ENCODE measurements around the gene FSCN2. TPM values are rescaled to one million over a fixed set of nuclear protein-coding genes. Genes with fewer than 3 reads are reported as not detected.

Gene FSCN2
- total and polyA plus RNA-seq, 10 of the 15 experiments (the other 5 are each of a cell fraction or from before 2014, with no cell fraction given), result 0.12 to 2.1 (median 0.65) TPM; not detected in 3

DNA sequence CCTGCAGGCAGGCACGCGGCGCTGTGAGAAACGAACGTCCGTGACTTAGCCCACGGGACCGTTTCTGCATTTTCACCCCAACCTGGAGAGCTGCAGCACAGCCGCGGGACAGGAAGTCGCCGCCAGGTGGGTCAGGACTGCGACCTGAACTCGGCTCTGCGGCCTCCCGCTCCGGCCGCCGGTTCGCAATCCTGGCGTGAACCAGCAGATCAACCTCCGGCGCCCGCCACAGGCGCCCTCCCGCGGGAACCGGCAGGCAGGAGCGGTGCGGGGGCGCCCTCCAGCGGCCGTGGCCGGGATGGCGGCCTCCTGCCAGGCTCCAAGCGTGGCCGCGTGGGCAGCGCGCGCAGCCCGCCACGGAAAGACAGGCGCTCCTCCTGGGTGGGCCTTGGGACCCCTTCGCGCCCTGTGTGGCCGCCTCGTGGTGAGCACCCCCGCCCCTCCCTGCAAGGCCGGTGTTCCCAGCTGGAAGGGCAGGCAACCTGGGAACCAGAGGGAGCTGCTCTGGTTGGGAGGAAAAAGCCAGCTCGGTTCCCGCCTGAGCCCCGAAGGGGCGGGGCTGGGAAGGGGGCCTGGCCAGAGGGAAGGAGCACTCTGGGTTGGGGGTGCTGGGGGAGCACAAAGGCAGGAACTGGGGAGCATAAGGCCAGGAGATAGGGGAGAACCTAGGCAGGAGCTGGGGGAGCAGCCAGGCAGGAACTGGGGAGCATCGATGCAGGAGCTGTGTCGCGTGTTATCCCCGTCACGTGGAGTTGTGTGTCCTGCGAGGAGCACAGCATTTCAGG is 43.8 kb upstream of the FSCN2 start (continued):
- TF ChIP-seq, protein P1, sequence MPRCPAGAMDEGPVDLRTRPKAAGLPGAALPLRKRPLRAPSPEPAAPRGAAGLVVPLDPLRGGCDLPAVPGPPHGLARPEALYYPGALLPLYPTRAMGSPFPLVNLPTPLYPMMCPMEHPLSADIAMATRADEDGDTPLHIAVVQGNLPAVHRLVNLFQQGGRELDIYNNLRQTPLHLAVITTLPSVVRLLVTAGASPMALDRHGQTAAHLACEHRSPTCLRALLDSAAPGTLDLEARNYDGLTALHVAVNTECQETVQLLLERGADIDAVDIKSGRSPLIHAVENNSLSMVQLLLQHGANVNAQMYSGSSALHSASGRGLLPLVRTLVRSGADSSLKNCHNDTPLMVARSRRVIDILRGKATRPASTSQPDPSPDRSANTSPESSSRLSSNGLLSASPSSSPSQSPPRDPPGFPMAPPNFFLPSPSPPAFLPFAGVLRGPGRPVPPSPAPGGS (IDR thresholded peaks at IDR 0.05; ENCODE audit: borderline replicate concordance, insufficient read depth, low read depth, low read length, poor library complexity, severe bottlenecking), result no peak
- TF ChIP-seq LARP7 (IDR thresholded peaks at IDR 0.05) (peak; percentile 79; the same call in 1 of the 2 replicates), SMARCA5 (IDR thresholded peaks at IDR 0.05) (peak; percentile 88), ATF7 (IDR thresholded peaks at IDR 0.05; ENCODE audit: low read depth) (no peak), BHLHE40 (IDR thresholded peaks at IDR 0.05; ENCODE audit: borderline replicate concordance in 1 of 2, low read depth in 2 of 2, low read length in 1 of 2) (peak; percentile 71 to 79; a peak in 3 of 4 replicates), CBX3 (IDR thresholded peaks at IDR 0.05; ENCODE audit: borderline replicate concordance, low read depth) (no peak), SP1 (IDR thresholded peaks at IDR 0.05; ENCODE audit: low read depth, low read length) (peak; percentile 18), DPF2 (IDR thresholded peaks at IDR 0.05) (peak; percentile 73; the same call in 1 of the 2 replicates), SUPT20H (IDR thresholded peaks at IDR 0.05; ENCODE audit: borderline replicate concordance, control insufficient read depth, low read depth, low read length) (no peak)
- TF ChIP-seq, protein P2, sequence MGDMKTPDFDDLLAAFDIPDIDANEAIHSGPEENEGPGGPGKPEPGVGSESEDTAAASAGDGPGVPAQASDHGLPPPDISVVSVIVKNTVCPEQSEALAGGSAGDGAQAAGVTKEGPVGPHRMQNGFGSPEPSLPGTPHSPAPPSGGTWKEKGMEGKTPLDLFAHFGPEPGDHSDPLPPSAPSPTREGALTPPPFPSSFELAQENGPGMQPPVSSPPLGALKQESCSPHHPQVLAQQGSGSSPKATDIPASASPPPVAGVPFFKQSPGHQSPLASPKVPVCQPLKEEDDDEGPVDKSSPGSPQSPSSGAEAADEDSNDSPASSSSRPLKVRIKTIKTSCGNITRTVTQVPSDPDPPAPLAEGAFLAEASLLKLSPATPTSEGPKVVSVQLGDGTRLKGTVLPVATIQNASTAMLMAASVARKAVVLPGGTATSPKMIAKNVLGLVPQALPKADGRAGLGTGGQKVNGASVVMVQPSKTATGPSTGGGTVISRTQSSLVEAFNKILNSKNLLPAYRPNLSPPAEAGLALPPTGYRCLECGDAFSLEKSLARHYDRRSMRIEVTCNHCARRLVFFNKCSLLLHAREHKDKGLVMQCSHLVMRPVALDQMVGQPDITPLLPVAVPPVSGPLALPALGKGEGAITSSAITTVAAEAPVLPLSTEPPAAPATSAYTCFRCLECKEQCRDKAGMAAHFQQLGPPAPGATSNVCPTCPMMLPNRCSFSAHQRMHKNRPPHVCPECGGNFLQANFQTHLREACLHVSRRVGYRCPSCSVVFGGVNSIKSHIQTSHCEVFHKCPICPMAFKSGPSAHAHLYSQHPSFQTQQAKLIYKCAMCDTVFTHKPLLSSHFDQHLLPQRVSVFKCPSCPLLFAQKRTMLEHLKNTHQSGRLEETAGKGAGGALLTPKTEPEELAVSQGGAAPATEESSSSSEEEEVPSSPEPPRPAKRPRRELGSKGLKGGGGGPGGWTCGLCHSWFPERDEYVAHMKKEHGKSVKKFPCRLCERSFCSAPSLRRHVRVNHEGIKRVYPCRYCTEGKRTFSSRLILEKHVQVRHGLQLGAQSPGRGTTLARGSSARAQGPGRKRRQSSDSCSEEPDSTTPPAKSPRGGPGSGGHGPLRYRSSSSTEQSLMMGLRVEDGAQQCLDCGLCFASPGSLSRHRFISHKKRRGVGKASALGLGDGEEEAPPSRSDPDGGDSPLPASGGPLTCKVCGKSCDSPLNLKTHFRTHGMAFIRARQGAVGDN (IDR thresholded peaks at IDR 0.05), result no peak; the same call in 1 of the 2 replicates
- TF ChIP-seq, protein P3, sequence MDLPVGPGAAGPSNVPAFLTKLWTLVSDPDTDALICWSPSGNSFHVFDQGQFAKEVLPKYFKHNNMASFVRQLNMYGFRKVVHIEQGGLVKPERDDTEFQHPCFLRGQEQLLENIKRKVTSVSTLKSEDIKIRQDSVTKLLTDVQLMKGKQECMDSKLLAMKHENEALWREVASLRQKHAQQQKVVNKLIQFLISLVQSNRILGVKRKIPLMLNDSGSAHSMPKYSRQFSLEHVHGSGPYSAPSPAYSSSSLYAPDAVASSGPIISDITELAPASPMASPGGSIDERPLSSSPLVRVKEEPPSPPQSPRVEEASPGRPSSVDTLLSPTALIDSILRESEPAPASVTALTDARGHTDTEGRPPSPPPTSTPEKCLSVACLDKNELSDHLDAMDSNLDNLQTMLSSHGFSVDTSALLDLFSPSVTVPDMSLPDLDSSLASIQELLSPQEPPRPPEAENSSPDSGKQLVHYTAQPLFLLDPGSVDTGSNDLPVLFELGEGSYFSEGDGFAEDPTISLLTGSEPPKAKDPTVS (IDR thresholded peaks at IDR 0.05; ENCODE audit: low read depth, low read length), result no peak
- TF ChIP-seq, protein P4, sequence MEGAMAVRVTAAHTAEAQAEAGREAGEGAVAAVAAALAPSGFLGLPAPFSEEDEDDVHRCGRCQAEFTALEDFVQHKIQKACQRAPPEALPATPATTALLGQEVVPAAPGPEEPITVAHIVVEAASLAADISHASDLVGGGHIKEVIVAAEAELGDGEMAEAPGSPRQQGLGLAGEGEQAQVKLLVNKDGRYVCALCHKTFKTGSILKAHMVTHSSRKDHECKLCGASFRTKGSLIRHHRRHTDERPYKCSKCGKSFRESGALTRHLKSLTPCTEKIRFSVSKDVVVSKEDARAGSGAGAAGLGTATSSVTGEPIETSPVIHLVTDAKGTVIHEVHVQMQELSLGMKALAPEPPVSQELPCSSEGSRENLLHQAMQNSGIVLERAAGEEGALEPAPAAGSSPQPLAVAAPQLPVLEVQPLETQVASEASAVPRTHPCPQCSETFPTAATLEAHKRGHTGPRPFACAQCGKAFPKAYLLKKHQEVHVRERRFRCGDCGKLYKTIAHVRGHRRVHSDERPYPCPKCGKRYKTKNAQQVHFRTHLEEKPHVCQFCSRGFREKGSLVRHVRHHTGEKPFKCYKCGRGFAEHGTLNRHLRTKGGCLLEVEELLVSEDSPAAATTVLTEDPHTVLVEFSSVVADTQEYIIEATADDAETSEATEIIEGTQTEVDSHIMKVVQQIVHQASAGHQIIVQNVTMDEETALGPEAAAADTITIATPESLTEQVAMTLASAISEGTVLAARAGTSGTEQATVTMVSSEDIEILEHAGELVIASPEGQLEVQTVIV (IDR thresholded peaks at IDR 0.05; ENCODE audit: borderline replicate concordance, partially characterized antibody), result no peak
- TF ChIP-seq, protein P5, sequence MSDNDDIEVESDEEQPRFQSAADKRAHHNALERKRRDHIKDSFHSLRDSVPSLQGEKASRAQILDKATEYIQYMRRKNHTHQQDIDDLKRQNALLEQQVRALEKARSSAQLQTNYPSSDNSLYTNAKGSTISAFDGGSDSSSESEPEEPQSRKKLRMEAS (IDR thresholded peaks at IDR 0.05; ENCODE audit: low read depth, low read length), result peak; percentile 17; the same call in 1 of the 2 replicates
- TF ChIP-seq, protein P6, sequence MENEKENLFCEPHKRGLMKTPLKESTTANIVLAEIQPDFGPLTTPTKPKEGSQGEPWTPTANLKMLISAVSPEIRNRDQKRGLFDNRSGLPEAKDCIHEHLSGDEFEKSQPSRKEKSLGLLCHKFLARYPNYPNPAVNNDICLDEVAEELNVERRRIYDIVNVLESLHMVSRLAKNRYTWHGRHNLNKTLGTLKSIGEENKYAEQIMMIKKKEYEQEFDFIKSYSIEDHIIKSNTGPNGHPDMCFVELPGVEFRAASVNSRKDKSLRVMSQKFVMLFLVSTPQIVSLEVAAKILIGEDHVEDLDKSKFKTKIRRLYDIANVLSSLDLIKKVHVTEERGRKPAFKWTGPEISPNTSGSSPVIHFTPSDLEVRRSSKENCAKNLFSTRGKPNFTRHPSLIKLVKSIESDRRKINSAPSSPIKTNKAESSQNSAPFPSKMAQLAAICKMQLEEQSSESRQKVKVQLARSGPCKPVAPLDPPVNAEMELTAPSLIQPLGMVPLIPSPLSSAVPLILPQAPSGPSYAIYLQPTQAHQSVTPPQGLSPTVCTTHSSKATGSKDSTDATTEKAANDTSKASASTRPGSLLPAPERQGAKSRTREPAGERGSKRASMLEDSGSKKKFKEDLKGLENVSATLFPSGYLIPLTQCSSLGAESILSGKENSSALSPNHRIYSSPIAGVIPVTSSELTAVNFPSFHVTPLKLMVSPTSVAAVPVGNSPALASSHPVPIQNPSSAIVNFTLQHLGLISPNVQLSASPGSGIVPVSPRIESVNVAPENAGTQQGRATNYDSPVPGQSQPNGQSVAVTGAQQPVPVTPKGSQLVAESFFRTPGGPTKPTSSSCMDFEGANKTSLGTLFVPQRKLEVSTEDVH (IDR thresholded peaks at IDR 0.05; ENCODE audit: low read depth, partially characterized antibody), result no peak

Measured in GM12878 (cell line).